Osteoblast (primary cell): ENCODE data around the gene PAGE2B. TPM values are rescaled to one million over a fixed set of nuclear protein-coding genes. Genes with fewer than 3 reads are reported as not detected.
"Not testable (repeated sequence)": the region's sequence is repeated elsewhere in the genome, so short reads cannot be mapped to it uniquely, and the experiment has no call there.

Experiments used
- DNase-seq: peaks from one replicate; pipeline ENCODE4 v3.0.0; 2011; ENCODE audit warnings: low spot score, mixed read lengths; ENCODE audit not compliant: insufficient read length; ENCODE audit errors: missing footprints
- H2AFZ ChIP-seq: 2 replicates; pipeline ENCODE4 v1.6.0; 2011; ENCODE audit warnings: mild to moderate bottlenecking, low read length
- H3K27ac ChIP-seq: 2 replicates; pipeline ENCODE4 v1.5.1; 2011; ENCODE audit warnings: mild to moderate bottlenecking, low read depth, low read length, moderate library complexity
- H3K27me3 ChIP-seq: 2 replicates; pipeline ENCODE4 v1.6.0; 2012; ENCODE audit warnings: mild to moderate bottlenecking, control low read depth, inconsistent platforms, low read length, moderate library complexity; ENCODE audit not compliant: insufficient read depth
- H3K36me3 ChIP-seq: 2 replicates; pipeline ENCODE4 v1.5.1; 2011; ENCODE audit warnings: mild to moderate bottlenecking, low read length, control low read depth, moderate library complexity; ENCODE audit not compliant: insufficient read depth
- H3K4me1 ChIP-seq: 2 replicates; pipeline ENCODE4 v1.5.1; 2011; ENCODE audit warnings: mild to moderate bottlenecking, low read length, control low read depth, moderate library complexity; ENCODE audit not compliant: insufficient read depth
- H3K4me2 ChIP-seq: 2 replicates; pipeline ENCODE4 v1.6.0; 2011; ENCODE audit warnings: mild to moderate bottlenecking, low read length; ENCODE audit not compliant: insufficient read depth
- H3K4me3 ChIP-seq: fragments of 200-600 bp; sonication (generic); 3 replicates; pipeline ENCODE4 v1.5.1; 2012; ENCODE audit warnings: mild to moderate bottlenecking, low read length, inconsistent platforms; ENCODE audit not compliant: insufficient read depth
- H3K79me2 ChIP-seq: 2 replicates; pipeline ENCODE4 v1.6.0; 2012; ENCODE audit warnings: mild to moderate bottlenecking, low read length, control low read depth, inconsistent platforms; ENCODE audit not compliant: insufficient read depth
- H3K9me3 ChIP-seq: 2 replicates; pipeline ENCODE4 v1.5.1; 2011; ENCODE audit warnings: low read depth, low read length, control low read depth
- H4K20me1 ChIP-seq: 2 replicates; pipeline ENCODE4 v1.6.0; 2012; ENCODE audit warnings: mild to moderate bottlenecking, low read length, control low read depth; ENCODE audit not compliant: insufficient read depth
- total RNA-seq: library from RNA; depleted of rRNA; stranded (reverse); fragments of >200 nt; gene quantifications from 2 replicates; pipeline ENCODE4 v1.2.3, GENCODE V29; 2012
- TF ChIP-seq, protein P1 (sequence below): IDR thresholded peaks from 2 replicates; pipeline ENCODE4 v1.5.1; 2011; ENCODE audit warnings: mild to moderate bottlenecking, low read depth, low read length, moderate library complexity; ENCODE audit errors: extremely low read depth

PAGE2B gene
- total RNA-seq, 1 donor = not detected

DNA sequence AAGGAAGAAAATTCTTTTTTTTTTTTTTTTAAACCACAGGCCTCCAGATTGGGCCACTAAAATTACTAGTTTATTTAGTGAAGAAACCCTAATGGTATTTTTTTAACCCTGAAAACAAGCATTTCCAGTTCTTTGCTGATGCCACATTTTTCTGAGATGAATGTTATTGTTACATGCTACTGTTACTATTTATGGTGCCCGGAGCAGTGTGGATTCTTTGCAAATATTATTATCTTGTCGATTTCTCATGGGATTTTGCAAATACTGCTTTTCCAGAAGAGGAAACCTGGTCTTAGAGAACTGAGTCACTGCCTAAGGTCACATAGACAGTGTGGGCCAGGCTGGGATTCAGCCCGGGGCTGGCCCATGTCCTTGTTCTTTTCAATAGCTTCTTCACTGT is 35.4 kb upstream of the PAGE2B start:
- no peaks in the 10 kb centered on the region for H3K27me3 ChIP-seq
- H3K79me2 ChIP-seq = no peaks in the 10 kb centered on the region
- no peak overlapping the region for H3K27ac ChIP-seq
- no peak overlapping the region for H3K4me2 ChIP-seq
- no peaks in the 10 kb centered on the region for H3K36me3 ChIP-seq
- H3K4me3 ChIP-seq = no peak overlapping the region
- no peak overlapping the region for H2AFZ ChIP-seq
- peaks cover 6% of the 10 kb centered on the region for H3K4me1 ChIP-seq
- no peaks in the 10 kb centered on the region for H4K20me1 ChIP-seq
- peak; percentile 35 for DNase-seq
- TF ChIP-seq, protein P1, sequence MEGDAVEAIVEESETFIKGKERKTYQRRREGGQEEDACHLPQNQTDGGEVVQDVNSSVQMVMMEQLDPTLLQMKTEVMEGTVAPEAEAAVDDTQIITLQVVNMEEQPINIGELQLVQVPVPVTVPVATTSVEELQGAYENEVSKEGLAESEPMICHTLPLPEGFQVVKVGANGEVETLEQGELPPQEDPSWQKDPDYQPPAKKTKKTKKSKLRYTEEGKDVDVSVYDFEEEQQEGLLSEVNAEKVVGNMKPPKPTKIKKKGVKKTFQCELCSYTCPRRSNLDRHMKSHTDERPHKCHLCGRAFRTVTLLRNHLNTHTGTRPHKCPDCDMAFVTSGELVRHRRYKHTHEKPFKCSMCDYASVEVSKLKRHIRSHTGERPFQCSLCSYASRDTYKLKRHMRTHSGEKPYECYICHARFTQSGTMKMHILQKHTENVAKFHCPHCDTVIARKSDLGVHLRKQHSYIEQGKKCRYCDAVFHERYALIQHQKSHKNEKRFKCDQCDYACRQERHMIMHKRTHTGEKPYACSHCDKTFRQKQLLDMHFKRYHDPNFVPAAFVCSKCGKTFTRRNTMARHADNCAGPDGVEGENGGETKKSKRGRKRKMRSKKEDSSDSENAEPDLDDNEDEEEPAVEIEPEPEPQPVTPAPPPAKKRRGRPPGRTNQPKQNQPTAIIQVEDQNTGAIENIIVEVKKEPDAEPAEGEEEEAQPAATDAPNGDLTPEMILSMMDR = no peak
- no peaks in the 10 kb centered on the region for H3K9me3 ChIP-seq

DNA sequence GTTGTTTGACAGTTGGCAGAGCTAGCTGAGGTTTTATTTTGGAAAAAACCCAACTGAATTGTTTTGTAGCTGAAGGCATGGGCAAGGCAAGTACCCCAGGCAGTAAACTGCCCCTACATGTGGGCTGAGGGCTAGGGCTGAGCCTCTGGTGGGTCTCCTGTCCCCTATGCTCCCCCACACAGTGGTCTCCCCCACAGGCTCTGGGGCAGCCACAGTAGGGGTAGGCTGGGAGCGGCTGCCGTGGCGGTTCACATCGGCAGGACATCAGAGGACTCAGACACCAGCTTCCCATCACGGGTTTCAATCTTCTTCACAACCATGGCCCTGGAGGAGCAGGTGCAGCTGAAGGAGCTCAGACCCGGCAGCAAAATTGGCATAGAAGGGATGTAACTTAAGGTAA is 33.3 kb upstream of the PAGE2B start:
- Histone ChIP-seq H3K4me3 (no peak overlapping the region), H4K20me1 (no peaks in the 10 kb centered on the region)
- no peak for DNase-seq

DNA sequence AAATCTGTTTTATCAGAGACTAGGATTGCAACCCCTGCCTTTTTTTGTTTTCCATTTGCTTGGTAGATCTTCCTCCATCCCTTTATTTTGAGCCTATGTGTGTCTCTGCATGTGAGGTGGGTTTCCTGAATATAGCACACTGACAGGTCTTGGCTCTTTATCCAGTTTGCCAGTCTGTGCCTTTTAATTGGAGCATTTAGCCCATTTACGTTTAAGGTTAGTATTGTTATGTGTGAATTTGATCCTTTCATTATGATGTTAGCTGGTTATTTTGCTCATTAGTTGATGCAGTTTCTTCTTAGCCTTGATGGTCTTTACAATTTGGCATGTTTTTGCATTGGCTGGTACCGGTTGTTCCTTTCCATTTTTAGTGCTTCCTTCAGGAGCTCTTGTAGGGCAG is 24.2 kb upstream of the PAGE2B start:
- not testable (repeated sequence) for H3K27me3 ChIP-seq, H3K4me1 ChIP-seq, H3K36me3 ChIP-seq, H3K27ac ChIP-seq, H3K4me2 ChIP-seq, H3K79me2 ChIP-seq, H3K4me3 ChIP-seq, H4K20me1 ChIP-seq, DNase-seq, H2AFZ ChIP-seq, H3K9me3 ChIP-seq

More for the DNA sequence above, 33.3 kb upstream of the PAGE2B start:
- Histone ChIP-seq H3K9me3 (no peaks in the 10 kb centered on the region), H3K27me3 (no peaks in the 10 kb centered on the region), H3K4me2 (no peak overlapping the region), H3K4me1 (peaks cover 6% of the 10 kb centered on the region), H2AFZ (no peak overlapping the region), H3K79me2 (no peaks in the 10 kb centered on the region), H3K36me3 (no peaks in the 10 kb centered on the region), H3K27ac (no peak overlapping the region)
- TF ChIP-seq, protein P1 = no peak

DNA sequence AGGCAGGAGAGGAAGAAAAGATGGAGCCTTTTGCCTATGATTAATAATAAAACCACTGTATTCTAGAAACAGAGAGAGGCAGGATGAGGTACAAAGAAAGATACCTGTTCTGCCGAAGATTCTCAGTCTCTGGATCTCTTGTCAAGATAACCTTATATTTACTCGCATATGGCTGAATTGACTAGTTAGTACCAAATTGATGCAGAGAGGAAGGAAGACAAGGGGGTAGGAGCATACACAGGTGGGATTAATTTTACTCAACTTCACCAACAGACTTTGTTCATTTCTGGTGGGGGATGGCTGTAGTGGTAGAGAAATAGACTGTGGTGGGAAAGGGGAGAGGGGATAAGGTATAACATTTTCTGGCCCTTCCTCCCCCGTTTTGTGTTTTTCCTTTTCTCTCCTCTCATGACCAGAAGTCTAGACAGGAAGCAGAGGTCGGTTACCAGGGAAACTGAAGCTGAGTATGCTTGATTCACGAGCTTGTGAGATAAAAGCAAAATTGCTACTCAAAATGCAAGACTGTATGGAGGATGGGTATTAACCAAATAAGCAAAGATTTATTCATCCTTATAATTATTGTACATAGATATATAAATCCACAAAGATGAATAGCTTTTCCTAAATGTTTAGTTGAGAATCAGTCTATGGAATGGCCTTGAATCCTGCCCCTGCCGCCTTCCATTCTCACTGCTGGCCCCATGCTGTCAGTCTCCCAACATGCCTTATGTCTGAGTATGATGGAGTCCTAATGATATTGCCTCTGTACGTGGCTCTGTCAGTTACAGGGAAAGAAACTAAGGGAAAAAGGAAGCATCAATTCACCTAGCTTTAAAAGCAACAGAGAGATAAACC is 17.8 kb upstream of the PAGE2B start:
- no peak for DNase-seq
- Histone ChIP-seq H4K20me1 (no peaks in the 10 kb centered on the region), H3K4me3 (peak overlapping the region; percentile 2), H3K27ac (no peak overlapping the region), H3K9me3 (no peaks in the 10 kb centered on the region), H3K79me2 (no peaks in the 10 kb centered on the region), H2AFZ (peak overlapping the region; percentile 3), H3K4me1 (no peaks in the 10 kb centered on the region), H3K27me3 (no peaks in the 10 kb centered on the region), H3K4me2 (peak overlapping the region; percentile 34), H3K36me3 (no peaks in the 10 kb centered on the region)
- TF ChIP-seq, protein P1 = no peak
